Measurements from ENCODE around the gene MAP3K2. TPM values are rescaled to one million over a fixed set of nuclear protein-coding genes. Genes with fewer than 3 reads are reported as not detected.

MAP3K2 gene
- total and polyA plus RNA-seq, 4 donors: 5.9 to 46.2 (median 17.0) TPM

DNA sequence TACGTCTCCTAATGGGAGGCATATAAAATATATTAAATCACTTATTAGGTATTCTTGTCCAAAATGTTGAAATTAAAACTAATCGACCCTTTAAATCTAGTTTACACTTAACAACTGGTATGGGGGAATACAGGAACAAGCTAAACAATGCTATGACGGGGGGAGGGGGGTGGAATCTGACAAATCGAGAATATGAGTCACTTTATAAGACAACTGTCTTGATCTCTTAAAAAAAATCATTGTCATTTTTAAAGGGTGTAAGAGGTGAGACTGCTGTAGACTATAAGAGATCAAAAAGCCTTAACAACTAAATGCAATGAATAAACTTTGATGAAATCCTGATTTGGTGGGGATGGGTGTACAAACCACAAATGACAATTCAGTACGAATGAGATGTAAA is 6.0 kb downstream of the MAP3K2 start:
- Histone ChIP-seq H3K36me3 (ENCODE audit: control insufficient read depth in 4 of 4, insufficient read depth in 3 of 4, low read depth in 1 of 4, low read length in 3 of 4) (no peaks in the 10 kb centered on the region), H3K27me3 (ENCODE audit: control insufficient read depth in 4 of 4, insufficient read depth in 4 of 4, low read length in 3 of 4) (no peaks in the 10 kb centered on the region), H3K27ac (ENCODE audit: low read depth in 1 of 2, low read length in 2 of 2) (no peak overlapping the region), H3K4me1 (ENCODE audit: control insufficient read depth in 4 of 4, insufficient read depth in 4 of 4, low read length in 3 of 4) (peaks cover 9 to 30% (median 22%) of the 10 kb centered on the region in 4 donors), H3K4me3 (ENCODE audit: low read depth in 1 of 3, low read length in 3 of 3) (no peak overlapping the region), H3K9me3 (ENCODE audit: control insufficient read depth in 4 of 4, low read length in 3 of 4) (no peaks in the 10 kb centered on the region), H3K9ac (ENCODE audit: low read depth in 1 of 2, low read length in 2 of 2) (no peak overlapping the region)
- 80% methylated on average over 5 of the region's 5 CpGs for WGBS
- no peak for DNase-seq (ENCODE audit: low spot score)
- TF ChIP-seq JUND (IDR thresholded peaks at IDR 0.05) (no peak), ZBTB33 (IDR thresholded peaks at IDR 0.05) (no peak)
- TF ChIP-seq, protein P1, sequence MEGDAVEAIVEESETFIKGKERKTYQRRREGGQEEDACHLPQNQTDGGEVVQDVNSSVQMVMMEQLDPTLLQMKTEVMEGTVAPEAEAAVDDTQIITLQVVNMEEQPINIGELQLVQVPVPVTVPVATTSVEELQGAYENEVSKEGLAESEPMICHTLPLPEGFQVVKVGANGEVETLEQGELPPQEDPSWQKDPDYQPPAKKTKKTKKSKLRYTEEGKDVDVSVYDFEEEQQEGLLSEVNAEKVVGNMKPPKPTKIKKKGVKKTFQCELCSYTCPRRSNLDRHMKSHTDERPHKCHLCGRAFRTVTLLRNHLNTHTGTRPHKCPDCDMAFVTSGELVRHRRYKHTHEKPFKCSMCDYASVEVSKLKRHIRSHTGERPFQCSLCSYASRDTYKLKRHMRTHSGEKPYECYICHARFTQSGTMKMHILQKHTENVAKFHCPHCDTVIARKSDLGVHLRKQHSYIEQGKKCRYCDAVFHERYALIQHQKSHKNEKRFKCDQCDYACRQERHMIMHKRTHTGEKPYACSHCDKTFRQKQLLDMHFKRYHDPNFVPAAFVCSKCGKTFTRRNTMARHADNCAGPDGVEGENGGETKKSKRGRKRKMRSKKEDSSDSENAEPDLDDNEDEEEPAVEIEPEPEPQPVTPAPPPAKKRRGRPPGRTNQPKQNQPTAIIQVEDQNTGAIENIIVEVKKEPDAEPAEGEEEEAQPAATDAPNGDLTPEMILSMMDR (IDR thresholded peaks at IDR 0.05; ENCODE audit: low read depth, low read length, missing input control): no peak

- no peak for DNase-seq (ENCODE audit: low spot score)
- no peak overlapping the region for H3K27ac ChIP-seq (ENCODE audit: low read depth in 1 of 2, low read length in 2 of 2)
- H3K9ac ChIP-seq (ENCODE audit: low read depth in 1 of 2, low read length in 2 of 2): no peak overlapping the region
- TF ChIP-seq HNF4A (conservative IDR thresholded peaks at IDR 0.05) (no peak), EGR1 (IDR thresholded peaks at IDR 0.05; ENCODE audit: low read depth in 2 of 2) (no peak), NR2F2 (IDR thresholded peaks at IDR 0.05) (no peak)
- TF ChIP-seq, protein P2, sequence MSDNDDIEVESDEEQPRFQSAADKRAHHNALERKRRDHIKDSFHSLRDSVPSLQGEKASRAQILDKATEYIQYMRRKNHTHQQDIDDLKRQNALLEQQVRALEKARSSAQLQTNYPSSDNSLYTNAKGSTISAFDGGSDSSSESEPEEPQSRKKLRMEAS (IDR thresholded peaks at IDR 0.05): no peak
- H3K4me1 ChIP-seq (ENCODE audit: control insufficient read depth in 4 of 4, insufficient read depth in 4 of 4, low read length in 3 of 4): peaks cover 9 to 22% (median 12%) of the 10 kb centered on the region in 4 donors
- no peaks in the 10 kb centered on the region for H3K9me3 ChIP-seq (ENCODE audit: control insufficient read depth in 4 of 4, low read length in 3 of 4)
- 88% methylated on average over 4 of the region's 4 CpGs for WGBS
- H3K36me3 ChIP-seq (ENCODE audit: control insufficient read depth in 4 of 4, insufficient read depth in 3 of 4, low read depth in 1 of 4, low read length in 3 of 4): peaks cover 0 to 2% (median 1%) of the 10 kb centered on the region in 4 donors
- H3K4me3 ChIP-seq (ENCODE audit: low read depth in 1 of 3, low read length in 3 of 3): no peak overlapping the region
- H3K27me3 ChIP-seq (ENCODE audit: control insufficient read depth in 4 of 4, insufficient read depth in 4 of 4, low read length in 3 of 4): no peaks in the 10 kb centered on the region
Measured at GRCh38 chr2:127379712-127380355, 7.9 kb downstream of the MAP3K2 start.

DNA sequence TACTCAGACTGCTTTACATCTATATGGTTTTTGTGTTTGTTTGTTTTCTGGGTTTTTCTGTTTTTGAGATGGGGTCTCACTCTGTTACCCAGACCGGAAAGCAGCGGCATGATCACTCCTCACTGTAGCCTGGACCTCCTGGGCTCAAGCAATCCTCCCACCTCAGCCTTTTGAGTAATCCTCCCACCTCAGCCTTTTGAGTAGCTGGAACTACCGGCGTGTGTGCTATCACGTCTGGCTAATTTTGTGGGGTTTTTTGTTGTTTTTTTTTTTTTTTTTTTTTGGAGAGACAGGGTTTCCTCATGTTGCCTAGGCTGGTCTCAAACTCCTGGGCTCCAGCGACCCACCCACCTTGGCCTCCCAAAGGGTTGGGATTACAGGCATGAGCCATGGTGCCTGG is 9.1 kb downstream of the MAP3K2 start:
- Histone ChIP-seq H3K27me3 (ENCODE audit: control insufficient read depth in 4 of 4, insufficient read depth in 4 of 4, low read length in 3 of 4) (no peaks in the 10 kb centered on the region), H3K9me3 (ENCODE audit: control insufficient read depth in 4 of 4, low read length in 3 of 4) (no peaks in the 10 kb centered on the region), H3K36me3 (ENCODE audit: control insufficient read depth in 4 of 4, insufficient read depth in 3 of 4, low read depth in 1 of 4, low read length in 3 of 4) (peaks cover 0 to 2% (median 1%) of the 10 kb centered on the region in 4 donors), H3K4me1 (ENCODE audit: control insufficient read depth in 4 of 4, insufficient read depth in 4 of 4, low read length in 3 of 4) (peaks cover 5 to 22% (median 11%) of the 10 kb centered on the region in 4 donors), H3K27ac (ENCODE audit: low read depth in 1 of 2, low read length in 2 of 2) (no peak overlapping the region), H3K9ac (ENCODE audit: low read depth in 1 of 2, low read length in 2 of 2) (no peak overlapping the region), H3K4me3 (ENCODE audit: low read depth in 1 of 3, low read length in 3 of 3) (no peak overlapping the region)
- WGBS: 95% methylated on average over 6 of the region's 6 CpGs
- DNase-seq (ENCODE audit: low spot score): no peak
- no peak for TF ChIP-seq REST (IDR thresholded peaks at IDR 0.05)
- TF ChIP-seq GABPA (IDR thresholded peaks at IDR 0.05 in 1 of 2, conservative IDR thresholded peaks at IDR 0.05 in 1 of 2): no peak
- TF ChIP-seq FOXA1 (IDR thresholded peaks at IDR 0.05): no peak
- TF ChIP-seq TAF1 (conservative IDR thresholded peaks at IDR 0.05): no peak
- TF ChIP-seq YY1 (IDR thresholded peaks at IDR 0.05): no peak
- TF ChIP-seq RXRA (IDR thresholded peaks at IDR 0.05): no peak
- no peak for TF ChIP-seq FOXA2 (IDR thresholded peaks at IDR 0.05)
- TF ChIP-seq RAD21 (IDR thresholded peaks at IDR 0.05): no peak
- no peak for TF ChIP-seq HNF4A (conservative IDR thresholded peaks at IDR 0.05)
- TF ChIP-seq, protein P2 (IDR thresholded peaks at IDR 0.05): no peak
- no peak for TF ChIP-seq NR2F2 (IDR thresholded peaks at IDR 0.05)
- TF ChIP-seq, protein P1 (IDR thresholded peaks at IDR 0.05; ENCODE audit: low read depth, low read length, missing input control): no peak
- no peak for TF ChIP-seq SP1 (IDR thresholded peaks at IDR 0.05)
- no peak for TF ChIP-seq HNF4G (IDR thresholded peaks at IDR 0.05)
- TF ChIP-seq JUND (IDR thresholded peaks at IDR 0.05): no peak

Measured in liver (tissue), 9 donors.